Right ventricle myocardium superior (tissue), 1 donor: ENCODE data around the gene EFNB3. TPM values are rescaled to one million over a fixed set of nuclear protein-coding genes. Genes with fewer than 3 reads are reported as not detected.

Source experiments
- ATAC-seq: fragments of 200-7000 bp; cut with Tn5 transposase; one replicate; pipeline ENCODE4 v1.9.1; 2020; ENCODE audit warnings: mild to moderate bottlenecking; ENCODE audit not compliant: poor library complexity
- DNase-seq: peaks from one replicate; pipeline ENCODE4 v3.0.0-alpha.2; 2020
- intact Hi-C: fragments of 100-400 bp; cut with DNase I; formaldehyde crosslinking; loops from one replicate; pipeline ENCODE4 v1.11.2; 2022
- long read RNA-seq: library from polyadenylated mRNA; unstranded; transcript quantifications from one replicate; pipeline ENCODE4 v2.0.0, GENCODE V29; 2021
- total RNA-seq: library from RNA; stranded (reverse); fragmentation: NEBNext Ultra II Directional; extraction: Animal tissue kit (Norgen Biotek cat#: 25700); gene quantifications from one replicate; pipeline ENCODE4 v1.2.1, GENCODE V29; 2021
- donor health status: DM: no; HTN: yes; CAD: no; lungs with severe emphysema.

The EFNB3 gene
- 0.13 TPM for total RNA-seq
- long read RNA-seq: 0 reads

- no peak for DNase-seq
- ATAC-seq: no peak
- intact Hi-C loops: no loop called here
These were observed at the start of gene EFNB3 for GRCh38 chr17:7704601-7705268. TSS of gene EFNB3 (plus strand) at chr17:7705202. CDS start at chr17:7705599, 397 bp downstream.

GRCh38 chr17:7655541-7655840, 49.5 kb upstream of the EFNB3 start:
- intact Hi-C loops: no loop called here
- ATAC-seq (no peak), DNase-seq (no peak)

- DNase-seq (peak; percentile 69), ATAC-seq (peak; percentile 67)
- intact Hi-C loops: no loop called here
These were observed 47.9 kb upstream of the EFNB3 start for GRCh38 chr17:7656958-7657609.

GRCh38 chr17:7667656-7668406, 37.2 kb upstream of the EFNB3 start:
- no peak for ATAC-seq

GRCh38 chr17:7668482-7668881, 36.5 kb upstream of the EFNB3 start:
- DNase-seq (no peak), ATAC-seq (no peak)
- intact Hi-C loops: no loop called here

More at GRCh38 chr17:7667656-7668406, 37.2 kb upstream of the EFNB3 start:
- no peak for DNase-seq
- intact Hi-C loops: no loop called here

- ATAC-seq (no peak), DNase-seq (no peak)
- intact Hi-C loops: no loop called here
These were observed 31.8 kb upstream of the EFNB3 start for GRCh38 chr17:7673239-7673638.

GRCh38 chr17:7674934-7675333, 30.1 kb upstream of the EFNB3 start:
- DNase-seq (no peak), ATAC-seq (no peak)
- intact Hi-C loops: no loop called here

- DNase-seq: no peak
- intact Hi-C loops: no loop called here
These were observed 28.5 kb upstream of the EFNB3 start for GRCh38 chr17:7676533-7676932.

GRCh38 chr17:7677388-7678067, 27.5 kb upstream of the EFNB3 start:
- ATAC-seq (no peak), DNase-seq (no peak)
- intact Hi-C loops: no loop called here

More at GRCh38 chr17:7676533-7676932, 28.5 kb upstream of the EFNB3 start:
- no peak for ATAC-seq

- DNase-seq: no peak
- no peak for ATAC-seq
These were observed 20.0 kb upstream of the EFNB3 start for GRCh38 chr17:7684851-7685532.

GRCh38 chr17:7685533-7686221, 19.3 kb upstream of the EFNB3 start:
- DNase-seq (peak; percentile 94), ATAC-seq (peak; percentile 85)
- intact Hi-C loops: no loop called here

More at GRCh38 chr17:7684851-7685532, 20.0 kb upstream of the EFNB3 start:
- intact Hi-C loops: no loop called here

- intact Hi-C loops: no loop called here
- DNase-seq (peak; percentile 85), ATAC-seq (peak; percentile 70)
These were observed 18.6 kb upstream of the EFNB3 start for GRCh38 chr17:7686222-7687071.

- peak; percentile 82 for ATAC-seq
- intact Hi-C loops: no loop called here
- DNase-seq: peak; percentile 90
These were observed 17.7 kb upstream of the EFNB3 start, which contains the start of gene TP53 for GRCh38 chr17:7687072-7687907. TSS of gene TP53 (minus strand) at chr17:7687490. CDS start at chr17:7676594, 10,896 bp downstream.

GRCh38 chr17:7687908-7688807, 16.8 kb upstream of the EFNB3 start, which contains the start of gene WRAP53:
TSS of gene WRAP53 (plus strand) at chr17:7688477. CDS start at chr17:7688649, 172 bp downstream.
- ATAC-seq (peak; percentile 93), DNase-seq (peak; percentile 98)
- intact Hi-C loops: loop anchor here (2.0 kb wide), 1 partner anchor 55 kb away; no protein-coding TSS in a partner anchor

- intact Hi-C loops: loop anchor here (2.0 kb wide), 1 partner anchor 56 kb away; no protein-coding TSS in a partner anchor
- no peak for ATAC-seq
- no peak for DNase-seq
These were observed 16.1 kb upstream of the EFNB3 start for GRCh38 chr17:7688808-7689316.
